Measurements from ENCODE around the gene SMIM44. TPM values are rescaled to one million over a fixed set of nuclear protein-coding genes. Genes with fewer than 3 reads are reported as not detected.
A peak's percentile ranks its signal among the peaks of the same experiment; 100 is the strongest.
"Not testable (repeated sequence)": the region's sequence is repeated elsewhere in the genome, so short reads cannot be mapped to it uniquely, and the experiment has no call there.

SMIM44 gene
- total RNA-seq, 1 donor from 2014 or later, result 3.7 TPM

GRCh38 chr19:3458229-3459088 is 24.8 kb downstream of the SMIM44 start:
- no peak for DNase-seq (ENCODE audit: low spot score)

GRCh38 chr19:3457528-3458228 is 25.6 kb downstream of the SMIM44 start:
- no peak for DNase-seq (ENCODE audit: low spot score)

GRCh38 chr19:3456925-3457527 is 26.2 kb downstream of the SMIM44 start:
- no peak for DNase-seq (ENCODE audit: low spot score)

DNA sequence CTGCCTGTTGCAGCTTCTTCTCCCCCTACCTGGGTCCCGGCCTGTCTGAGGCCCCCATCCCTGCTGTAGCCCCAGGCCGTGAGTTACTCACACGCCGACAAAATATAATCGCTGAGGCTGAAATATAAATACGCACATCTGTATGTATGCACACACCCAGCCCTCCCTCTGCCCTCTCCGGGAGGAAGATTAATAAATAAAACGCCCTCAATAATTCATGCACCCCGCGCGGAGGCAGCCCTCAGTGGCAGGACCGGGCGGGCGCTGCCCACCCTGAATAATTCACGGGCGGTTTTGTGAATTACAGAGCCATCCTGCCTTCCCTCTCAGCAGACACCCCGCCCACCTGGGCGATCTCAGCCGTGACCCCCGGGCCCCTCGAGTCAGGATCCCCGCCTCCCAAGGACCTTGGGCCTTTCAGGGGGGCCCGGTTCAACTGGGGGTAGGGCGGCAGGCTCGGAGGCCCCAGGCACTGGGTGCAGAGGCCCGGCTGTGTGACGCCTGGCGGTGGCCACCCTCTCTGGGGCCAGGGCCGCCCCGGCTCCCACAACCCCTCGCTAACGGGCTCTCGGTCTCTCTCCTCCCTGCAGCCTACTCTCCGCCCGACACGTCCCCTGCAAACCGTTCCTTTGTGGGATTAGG is 27.2 kb downstream of the SMIM44 start:
- DNase-seq (ENCODE audit: low spot score), result no peak

DNA sequence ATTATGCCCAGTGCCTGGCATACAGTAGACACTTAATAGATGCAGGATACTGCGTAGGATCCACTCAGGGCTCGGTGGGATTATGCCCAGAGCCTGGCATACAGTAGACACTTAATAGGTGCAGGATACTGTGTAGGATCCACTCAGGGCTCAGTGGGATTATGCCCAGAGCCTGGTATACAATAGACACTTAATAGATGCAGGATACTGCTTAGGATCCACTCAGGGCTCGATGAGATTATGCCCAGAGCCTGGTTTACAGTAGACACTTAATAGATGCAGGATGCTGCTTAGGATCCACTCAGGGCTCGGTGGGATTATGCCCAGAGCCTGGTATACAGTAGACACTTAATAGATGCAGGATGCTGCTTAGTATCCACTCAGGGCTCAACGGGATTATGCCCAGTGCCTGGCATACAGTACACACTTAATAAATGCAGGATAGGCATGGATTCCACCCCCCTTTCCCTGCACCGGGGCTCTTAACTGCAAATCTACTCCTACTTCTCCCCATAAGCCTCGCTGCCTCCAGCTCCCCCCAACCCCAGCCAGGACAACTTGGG is 27.8 kb downstream of the SMIM44 start:
- no peak for DNase-seq (ENCODE audit: low spot score)

- no peak for DNase-seq (ENCODE audit: low spot score)
Observed at GRCh38 chr19:3454656-3455392, 28.4 kb downstream of the SMIM44 start.

- no peak for DNase-seq (ENCODE audit: low spot score)
Observed at GRCh38 chr19:3453840-3454239, 29.4 kb downstream of the SMIM44 start.

DNA sequence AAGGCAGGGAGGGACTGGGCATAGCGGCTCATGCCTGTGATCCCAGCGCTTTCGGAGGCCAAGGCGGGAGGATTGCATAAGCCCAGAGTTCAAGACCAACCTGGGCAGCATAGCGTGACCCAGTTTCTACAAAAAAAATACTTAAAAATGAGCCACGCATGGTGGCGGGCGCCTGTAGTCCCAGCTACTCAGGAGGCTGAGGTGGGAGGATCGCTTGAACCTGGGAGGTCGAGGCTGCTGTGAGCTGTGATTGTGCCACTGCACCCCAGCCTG is 30.4 kb downstream of the SMIM44 start:
- not testable (repeated sequence) for DNase-seq (ENCODE audit: low spot score)

GRCh38 chr19:3452171-3452941 is 30.9 kb downstream of the SMIM44 start:
- DNase-seq (ENCODE audit: low spot score), result no peak

DNA sequence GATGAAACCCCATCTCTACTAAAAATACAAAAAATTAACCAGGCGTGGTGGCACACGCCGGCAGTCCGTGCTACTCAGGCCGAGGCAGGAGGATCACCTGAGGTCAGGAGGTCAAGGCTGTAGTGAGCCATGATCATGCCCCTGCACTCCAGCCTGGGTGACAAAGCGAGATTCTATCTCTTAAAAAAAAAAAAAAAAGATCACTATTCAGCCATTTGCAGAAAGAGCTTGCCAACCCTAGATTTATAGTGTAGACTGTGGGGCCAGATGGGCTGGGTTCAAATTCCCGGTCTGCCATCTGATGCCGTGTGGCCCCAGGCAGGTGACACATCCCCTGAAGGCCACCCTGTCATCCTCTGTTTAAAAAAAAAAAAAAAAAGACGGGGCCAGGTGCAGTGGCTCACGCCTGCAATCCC is 31.8 kb downstream of the SMIM44 start:
- no peak for DNase-seq (ENCODE audit: low spot score)

- peak; percentile 76 for DNase-seq (ENCODE audit: low spot score)
Observed at GRCh38 chr19:3450796-3451411, 32.3 kb downstream of the SMIM44 start.

DNA sequence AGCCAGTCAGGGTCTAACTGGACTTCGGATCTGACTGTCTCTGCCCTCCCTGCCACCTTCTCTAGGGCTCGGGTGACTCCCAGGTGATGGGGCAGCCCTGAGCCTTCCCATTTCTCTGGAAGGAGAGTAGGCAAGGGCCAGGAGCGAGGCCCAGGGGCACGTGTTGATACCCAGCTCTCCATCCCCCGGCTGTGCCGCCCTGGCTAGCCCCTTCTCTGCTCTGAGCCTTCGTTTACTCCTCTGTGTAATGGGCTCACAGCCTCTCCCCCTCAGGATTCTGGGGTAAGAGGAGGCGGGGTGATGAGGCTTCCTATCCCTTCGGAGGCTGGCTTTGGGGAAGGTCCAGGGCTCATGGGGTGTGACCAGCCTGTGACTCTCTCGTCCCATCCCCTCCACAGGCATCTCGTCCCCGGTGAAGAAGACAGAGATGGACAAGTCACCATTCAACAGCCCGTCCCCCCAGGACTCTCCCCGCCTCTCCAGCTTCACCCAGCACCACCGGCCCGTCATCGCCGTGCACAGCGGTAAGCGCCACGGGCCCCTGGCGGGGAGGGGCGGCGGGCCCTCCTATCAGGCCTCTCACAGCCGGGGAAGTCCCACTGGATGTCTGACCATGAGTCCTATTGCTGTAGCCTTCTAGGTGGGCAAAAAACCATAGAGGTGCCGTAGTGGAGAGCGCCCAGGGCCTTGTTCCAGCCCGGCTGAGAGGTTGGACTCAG is 34.5 kb downstream of the SMIM44 start:
- no peak for DNase-seq (ENCODE audit: low spot score)

GRCh38 chr19:3446657-3447056 is 36.6 kb downstream of the SMIM44 start:
- DNase-seq (ENCODE audit: low spot score), result not testable (repeated sequence)

DNA sequence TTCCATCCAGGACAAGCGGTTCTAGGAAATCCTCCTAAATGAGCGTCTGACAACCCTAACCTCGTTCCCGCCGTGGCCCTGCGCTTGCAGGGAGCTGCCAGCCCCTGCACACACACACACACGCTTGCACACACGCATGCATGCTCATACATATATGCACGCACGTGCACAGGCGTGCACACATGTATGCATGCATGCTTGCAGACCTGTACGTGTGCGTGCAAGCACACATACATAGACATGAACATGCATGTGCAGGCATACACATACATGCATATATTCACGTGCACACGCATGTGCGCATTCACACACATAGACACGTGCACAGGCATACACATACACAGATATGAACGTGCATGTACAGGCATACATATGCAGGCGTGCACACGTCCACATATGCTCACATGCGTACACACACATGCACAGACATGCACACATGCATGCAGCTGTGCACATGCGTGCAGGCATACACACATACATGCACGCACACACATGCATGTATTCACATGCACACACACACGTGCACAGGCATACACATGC is 38.5 kb downstream of the SMIM44 start:
- DNase-seq (ENCODE audit: low spot score), result no peak

- DNase-seq (ENCODE audit: low spot score), result peak; percentile 40
Observed at GRCh38 chr19:3443840-3444694, 39.2 kb downstream of the SMIM44 start.

GRCh38 chr19:3442487-3443071 is 40.7 kb downstream of the SMIM44 start:
- DNase-seq (ENCODE audit: low spot score), result no peak

DNA sequence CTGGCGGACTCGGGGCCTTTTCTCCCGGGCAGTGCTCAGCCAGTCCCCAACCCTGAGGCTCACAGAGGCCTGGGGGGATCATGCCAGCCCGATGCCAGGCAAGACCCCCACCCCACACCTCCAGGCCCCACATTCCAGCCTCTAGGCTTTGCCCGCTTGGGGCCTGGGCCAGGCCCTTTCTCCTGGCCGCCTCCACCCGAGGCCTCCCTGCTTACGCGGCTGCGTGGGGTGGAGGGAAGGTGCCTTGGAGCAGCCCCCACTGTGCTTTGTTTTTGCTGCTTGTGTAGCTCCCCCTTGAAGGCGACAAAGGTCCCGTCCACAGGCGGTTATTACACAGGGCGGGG is 41.3 kb downstream of the SMIM44 start:
- no peak for DNase-seq (ENCODE audit: low spot score)

Measured in mucosa of gallbladder (tissue), 1 donor.